ENCODE results near the gene SLC25A10. TPM values are rescaled to one million over a fixed set of nuclear protein-coding genes. Genes with fewer than 3 reads are reported as not detected.

SLC25A10 gene
- total and polyA plus RNA-seq, 2 of the 8 experiments (the other 6 are each of a cell fraction or from before 2014, with no cell fraction given): 22.2 to 43.0 TPM

DNA sequence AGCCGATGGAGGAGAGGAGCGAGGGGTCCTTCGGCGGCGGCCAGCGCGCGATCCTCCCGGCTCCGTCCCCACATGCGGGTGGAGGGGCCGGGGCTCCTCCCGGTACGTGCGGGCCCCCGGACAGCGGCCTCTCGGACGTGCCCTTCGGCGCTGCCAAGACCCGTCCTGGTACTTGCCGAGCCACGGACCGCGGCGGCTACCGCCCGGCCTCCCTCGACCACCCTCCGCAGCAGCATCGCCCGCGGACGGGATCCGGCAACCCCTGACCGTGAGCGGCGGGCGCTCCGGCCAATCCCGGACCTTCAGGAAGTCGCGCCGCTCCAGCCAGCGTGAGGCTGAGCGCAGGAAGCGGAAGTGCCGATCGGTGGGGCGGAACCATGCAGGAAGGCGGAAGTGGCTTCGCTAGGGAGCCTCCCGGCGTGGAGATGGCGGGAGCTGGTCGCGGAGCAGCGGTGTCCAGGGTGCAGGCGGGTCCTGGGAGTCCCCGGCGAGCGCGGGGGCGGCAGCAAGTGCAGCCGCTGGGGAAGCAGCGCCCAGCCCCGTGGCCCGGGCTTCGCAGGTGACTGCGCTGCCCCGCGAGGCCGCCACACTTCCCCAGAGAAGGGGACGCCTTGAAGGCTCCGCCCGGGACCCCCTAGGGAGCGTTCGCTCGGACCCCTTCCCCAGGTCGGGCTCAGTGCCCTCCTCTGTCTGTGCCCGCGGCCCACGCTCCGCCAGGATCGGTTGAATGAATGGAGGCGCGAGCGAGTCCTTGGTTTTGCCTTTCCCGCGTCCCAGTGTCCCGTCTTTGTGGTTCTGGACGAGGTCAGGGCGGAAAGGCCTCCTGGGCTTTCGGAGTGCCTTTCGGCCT, 45.5 kb upstream of the SLC25A10 start, which contains the start of the genes CCDC137 and OXLD1 (continued):
- TF ChIP-seq, protein P1, sequence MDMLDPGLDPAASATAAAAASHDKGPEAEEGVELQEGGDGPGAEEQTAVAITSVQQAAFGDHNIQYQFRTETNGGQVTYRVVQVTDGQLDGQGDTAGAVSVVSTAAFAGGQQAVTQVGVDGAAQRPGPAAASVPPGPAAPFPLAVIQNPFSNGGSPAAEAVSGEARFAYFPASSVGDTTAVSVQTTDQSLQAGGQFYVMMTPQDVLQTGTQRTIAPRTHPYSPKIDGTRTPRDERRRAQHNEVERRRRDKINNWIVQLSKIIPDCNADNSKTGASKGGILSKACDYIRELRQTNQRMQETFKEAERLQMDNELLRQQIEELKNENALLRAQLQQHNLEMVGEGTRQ (IDR thresholded peaks at IDR 0.05; ENCODE audit: low read length): no peak
- TF ChIP-seq POU5F1 (IDR thresholded peaks at IDR 0.05; ENCODE audit: low read depth, low read length) (no peak), CBX5 (IDR thresholded peaks at IDR 0.05; ENCODE audit: low read depth, low read length) (no peak), CHD2 (IDR thresholded peaks at IDR 0.05; ENCODE audit: low read length) (peak; percentile 83), NANOG (IDR thresholded peaks at IDR 0.05; ENCODE audit: insufficient read depth, low read depth, low read length, poor library complexity, severe bottlenecking) (peak; percentile 80), SP4 (IDR thresholded peaks at IDR 0.05; ENCODE audit: low read length) (no peak), SRF (IDR thresholded peaks at IDR 0.05; ENCODE audit: low read depth, low read length) (no peak), SIRT6 (IDR thresholded peaks at IDR 0.05; ENCODE audit: low read length) (no peak), BACH1 (IDR thresholded peaks at IDR 0.05; ENCODE audit: low read length) (no peak), RFX5 (IDR thresholded peaks at IDR 0.05; ENCODE audit: borderline replicate concordance, low read depth, low read length) (no peak), KDM4A (IDR thresholded peaks at IDR 0.05; ENCODE audit: low read depth, low read length, severe bottlenecking) (peak; percentile 66), PHF8 (conservative IDR thresholded peaks at IDR 0.05; ENCODE audit: low read depth, low read length) (peak; percentile 98), BRCA1 (IDR thresholded peaks at IDR 0.05; ENCODE audit: low read depth, low read length) (no peak), SP1 (IDR thresholded peaks at IDR 0.05; ENCODE audit: low read depth, low read length) (peak; percentile 81), HDAC2 (IDR thresholded peaks at IDR 0.05; ENCODE audit: borderline replicate concordance in 1 of 2, low read depth in 2 of 2, low read length in 2 of 2) (peak in 1 of 2 experiments; percentile 69; a peak in 1 of 4 replicates), TAF1 (IDR thresholded peaks at IDR 0.05; ENCODE audit: low read depth, low read length) (peak; percentile 76), SIN3A (conservative IDR thresholded peaks at IDR 0.05 in 1 of 2, IDR thresholded peaks at IDR 0.05 in 1 of 2; ENCODE audit: low read depth in 1 of 2, low read length in 2 of 2) (peak; percentile 23 to 63; a peak in 1 of 4 replicates), CREB1 (IDR thresholded peaks at IDR 0.05) (peak; percentile 60)
- TF ChIP-seq, protein P2, sequence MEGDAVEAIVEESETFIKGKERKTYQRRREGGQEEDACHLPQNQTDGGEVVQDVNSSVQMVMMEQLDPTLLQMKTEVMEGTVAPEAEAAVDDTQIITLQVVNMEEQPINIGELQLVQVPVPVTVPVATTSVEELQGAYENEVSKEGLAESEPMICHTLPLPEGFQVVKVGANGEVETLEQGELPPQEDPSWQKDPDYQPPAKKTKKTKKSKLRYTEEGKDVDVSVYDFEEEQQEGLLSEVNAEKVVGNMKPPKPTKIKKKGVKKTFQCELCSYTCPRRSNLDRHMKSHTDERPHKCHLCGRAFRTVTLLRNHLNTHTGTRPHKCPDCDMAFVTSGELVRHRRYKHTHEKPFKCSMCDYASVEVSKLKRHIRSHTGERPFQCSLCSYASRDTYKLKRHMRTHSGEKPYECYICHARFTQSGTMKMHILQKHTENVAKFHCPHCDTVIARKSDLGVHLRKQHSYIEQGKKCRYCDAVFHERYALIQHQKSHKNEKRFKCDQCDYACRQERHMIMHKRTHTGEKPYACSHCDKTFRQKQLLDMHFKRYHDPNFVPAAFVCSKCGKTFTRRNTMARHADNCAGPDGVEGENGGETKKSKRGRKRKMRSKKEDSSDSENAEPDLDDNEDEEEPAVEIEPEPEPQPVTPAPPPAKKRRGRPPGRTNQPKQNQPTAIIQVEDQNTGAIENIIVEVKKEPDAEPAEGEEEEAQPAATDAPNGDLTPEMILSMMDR (IDR thresholded peaks at IDR 0.05; ENCODE audit: control extremely low read depth in 1 of 3, insufficient read depth in 1 of 3, low read depth in 1 of 3, low read length in 3 of 3): no peak
- TF ChIP-seq, protein P3, sequence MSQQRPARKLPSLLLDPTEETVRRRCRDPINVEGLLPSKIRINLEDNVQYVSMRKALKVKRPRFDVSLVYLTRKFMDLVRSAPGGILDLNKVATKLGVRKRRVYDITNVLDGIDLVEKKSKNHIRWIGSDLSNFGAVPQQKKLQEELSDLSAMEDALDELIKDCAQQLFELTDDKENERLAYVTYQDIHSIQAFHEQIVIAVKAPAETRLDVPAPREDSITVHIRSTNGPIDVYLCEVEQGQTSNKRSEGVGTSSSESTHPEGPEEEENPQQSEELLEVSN (IDR thresholded peaks at IDR 0.05): peak; percentile 74; the same call in 1 of the 2 replicates

Measured in H1 (cell line).